GM10266 (cell line): ENCODE data around the gene NCKIPSD.

ENCODE experiments used
- DNase-seq: peaks from one replicate; pipeline ENCODE4 v3.0.0; 2012; ENCODE audit errors: extremely low spot score
- CTCF ChIP-seq: IDR thresholded peaks from 2 replicates; pipeline ENCODE4 v1.5.1; 2012; ENCODE audit warnings: mild to moderate bottlenecking, low read depth; ENCODE audit not compliant: control insufficient read depth, insufficient read depth; ENCODE audit errors: missing control alignments

The NCKIPSD gene

GRCh38 chr3:48633256-48633655 lies 52.5 kb downstream of the NCKIPSD start:
- DNase-seq, result no peak
- TF ChIP-seq CTCF, result no peak

GRCh38 chr3:48631516-48632448 lies 53.9 kb downstream of the NCKIPSD start:
- no peak for TF ChIP-seq CTCF
- no peak for DNase-seq

- no peak for DNase-seq
- no peak for TF ChIP-seq CTCF
Observed at GRCh38 chr3:48630833-48631232, 54.9 kb downstream of the NCKIPSD start.

GRCh38 chr3:48630407-48630806 lies 55.3 kb downstream of the NCKIPSD start:
- no peak for TF ChIP-seq CTCF
- DNase-seq, result no peak

GRCh38 chr3:48629894-48630293 lies 55.8 kb downstream of the NCKIPSD start:
- TF ChIP-seq CTCF, result no peak
- DNase-seq, result no peak

GRCh38 chr3:48628277-48629017 lies 57.3 kb downstream of the NCKIPSD start:
- no peak for TF ChIP-seq CTCF

GRCh38 chr3:48625600-48625999 lies 60.1 kb downstream of the NCKIPSD start:
- DNase-seq, result no peak
- no peak for TF ChIP-seq CTCF

More at GRCh38 chr3:48628277-48629017, 57.3 kb downstream of the NCKIPSD start:
- no peak for DNase-seq
